Hematopoietic multipotent progenitor cell treated with erythropoietin and hydrocortisone succinate and interleukin-3 and kit ligand, for 4 days (in vitro differentiated cells): ENCODE measurements around the gene GRHL3.
"Not testable (repeated sequence)": the region's sequence is repeated elsewhere in the genome, so short reads cannot be mapped to it uniquely, and the experiment has no call there.

Source experiments
- DNase-seq: peaks from one replicate; pipeline ENCODE4 v3.0.0-alpha.2; 2015

Gene GRHL3

DNA sequence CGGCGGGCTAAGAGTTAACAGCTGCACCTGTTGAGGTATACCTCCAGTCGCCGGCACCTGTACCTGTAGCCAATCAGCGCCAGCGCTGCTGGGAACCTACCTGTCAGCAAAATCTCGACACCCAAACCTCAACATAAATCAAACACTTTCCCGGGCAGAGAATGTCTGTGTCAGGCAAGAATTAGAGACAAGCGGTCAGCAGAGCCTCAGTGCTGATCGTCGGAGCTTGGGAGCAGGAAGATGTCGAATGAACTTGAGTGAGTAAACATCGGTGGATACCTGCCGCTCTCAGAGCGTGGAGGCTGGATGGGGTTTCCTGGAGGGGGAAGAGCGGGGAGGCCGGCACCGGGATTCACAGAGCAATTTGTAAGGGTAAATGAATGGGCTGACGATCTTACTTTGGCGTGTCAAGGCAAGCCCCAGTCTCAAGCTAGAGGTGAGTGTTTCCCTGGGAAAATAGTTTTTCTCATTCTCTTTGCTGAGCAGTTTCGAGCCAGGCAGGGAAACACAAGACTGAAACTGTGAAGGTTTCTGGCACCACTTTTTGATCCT, at the start of gene GRHL3:
GRHL3 (plus strand) TSS at position 46 of the 552 bp plus-strand sequence; CDS start at position 241, 195 bp downstream.
- no peak for DNase-seq

DNA sequence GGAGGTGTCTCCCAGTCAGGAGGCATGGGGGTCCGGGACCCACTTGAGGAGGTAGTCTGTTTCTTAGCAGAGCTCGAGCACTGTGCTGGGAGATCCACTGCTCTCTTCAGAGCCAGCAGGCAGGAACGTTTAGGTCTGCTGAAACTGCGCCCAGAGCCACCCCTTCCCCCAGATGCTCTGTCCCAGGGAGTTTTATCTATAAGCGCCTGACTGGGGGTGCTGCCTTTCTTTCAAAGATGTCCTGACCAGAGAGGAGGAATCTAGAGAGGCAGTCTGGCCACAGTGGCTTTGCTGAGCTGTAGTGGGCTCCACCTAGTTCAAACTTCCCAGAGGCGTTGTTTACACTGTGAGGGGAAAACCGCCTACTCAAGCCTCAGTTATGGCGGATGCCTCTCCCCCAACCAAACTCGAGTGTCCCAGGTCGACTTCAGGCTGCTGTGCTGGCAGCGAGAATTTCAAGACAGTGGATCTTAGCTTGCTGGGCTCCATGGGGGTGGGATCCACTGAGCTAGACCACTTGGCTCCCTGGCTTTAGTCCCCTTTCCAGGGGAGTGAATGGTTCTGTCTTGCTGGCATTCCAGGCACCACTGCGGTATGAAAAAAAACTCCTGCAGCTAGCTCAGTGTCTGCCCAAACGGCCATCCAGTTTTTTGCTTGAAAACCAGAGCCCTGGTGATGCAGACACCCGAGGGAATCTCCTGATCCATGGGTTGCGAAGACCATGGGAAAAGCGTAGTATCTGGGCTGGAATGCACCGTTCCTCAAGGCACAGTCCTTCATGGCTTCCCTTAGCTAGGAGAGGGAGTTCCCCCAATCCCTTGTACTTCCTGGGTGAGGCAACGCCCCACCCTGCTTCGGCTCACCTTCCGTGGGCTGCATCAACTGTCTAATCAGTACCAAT, 44.7 kb upstream of the GRHL3 start:
- DNase-seq, result not testable (repeated sequence)

DNA sequence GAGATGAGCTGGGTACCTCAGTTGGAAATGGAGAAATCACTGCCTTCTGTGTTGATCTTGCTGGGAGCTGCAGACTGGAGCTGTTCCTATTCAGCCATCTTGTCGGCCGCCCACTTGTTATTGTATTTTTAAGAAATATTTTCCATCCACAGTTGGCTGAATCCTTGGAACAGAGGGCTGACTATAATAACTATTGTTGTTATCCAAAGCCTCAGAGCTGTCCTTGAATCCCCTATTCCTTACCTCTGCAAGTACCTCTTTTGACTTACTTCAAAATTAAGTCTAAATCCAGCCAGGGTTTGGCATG, 44.1 kb upstream of the GRHL3 start:
- DNase-seq, result no peak

DNA sequence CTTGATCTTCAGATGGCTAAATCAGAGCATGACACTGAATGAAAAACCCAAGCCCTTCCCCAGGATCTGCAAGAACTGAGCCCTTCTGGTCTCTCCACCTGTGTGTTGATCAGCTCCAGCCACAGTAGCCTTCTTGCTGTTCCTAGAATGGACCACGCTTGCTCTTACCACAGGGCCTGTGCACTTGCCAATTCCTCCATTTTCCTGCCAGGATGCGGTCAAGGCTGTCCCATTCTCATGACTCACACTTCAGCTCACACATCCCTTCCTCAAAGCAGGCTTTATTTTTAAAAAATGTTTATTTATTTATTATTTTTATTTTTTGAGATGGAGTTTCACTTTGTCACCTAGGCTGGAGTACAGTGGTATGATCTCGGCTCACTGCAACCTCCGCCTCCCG, 43.6 kb upstream of the GRHL3 start:
- no peak for DNase-seq

DNA sequence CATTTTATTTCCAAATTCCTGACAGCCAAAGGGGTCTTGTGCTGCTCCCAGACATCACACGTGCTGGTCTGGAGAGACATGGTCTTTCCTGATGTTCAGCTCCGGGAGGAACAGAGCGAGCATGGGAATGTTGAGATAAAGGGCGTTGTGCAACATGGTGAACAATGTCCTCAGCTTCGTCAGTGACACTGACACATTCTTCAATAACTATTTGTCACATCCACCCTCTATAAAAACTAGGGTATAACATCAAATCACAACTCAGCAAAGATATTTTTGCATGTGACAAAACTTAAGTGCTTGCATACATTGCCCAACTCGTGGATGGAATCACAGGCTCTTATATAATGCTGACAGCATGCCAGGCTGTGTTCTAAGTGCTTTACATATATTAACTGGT, 42.4 kb upstream of the GRHL3 start:
- DNase-seq, result no peak

DNA sequence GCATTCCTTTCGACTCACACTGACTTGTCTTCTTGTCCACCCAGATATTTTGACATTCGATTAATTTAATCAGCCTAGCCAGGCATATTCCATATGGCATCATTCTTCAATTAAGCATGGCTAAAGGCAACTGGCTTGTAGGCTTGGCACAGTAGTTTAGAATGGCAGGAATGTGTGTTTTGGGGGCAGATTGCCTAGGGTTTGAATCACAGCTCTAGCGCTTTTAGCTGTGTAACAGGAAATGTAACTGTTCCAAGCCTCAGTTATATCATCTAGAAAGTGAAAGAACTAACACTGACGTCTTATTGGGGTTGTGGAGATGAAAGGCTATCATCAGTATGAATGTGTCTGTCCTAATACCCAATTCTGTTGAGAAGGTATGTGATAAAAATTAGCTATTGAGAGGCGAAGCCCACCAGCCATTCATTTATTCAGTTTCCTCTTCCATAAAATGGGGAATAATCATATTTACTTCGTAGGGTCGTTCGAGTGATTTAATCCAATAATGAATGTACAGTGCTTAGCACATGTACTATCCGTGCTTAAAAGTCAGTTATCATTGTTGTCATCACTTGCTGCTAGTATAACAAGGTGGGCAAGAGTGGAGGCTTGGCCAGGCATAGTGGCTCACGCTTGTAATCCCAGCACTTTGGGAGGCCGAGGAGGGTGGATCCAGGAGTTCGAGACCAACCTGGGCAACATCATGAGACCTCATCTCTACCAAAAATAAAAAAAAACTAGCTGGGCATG, 41.6 kb upstream of the GRHL3 start:
- no peak for DNase-seq

DNA sequence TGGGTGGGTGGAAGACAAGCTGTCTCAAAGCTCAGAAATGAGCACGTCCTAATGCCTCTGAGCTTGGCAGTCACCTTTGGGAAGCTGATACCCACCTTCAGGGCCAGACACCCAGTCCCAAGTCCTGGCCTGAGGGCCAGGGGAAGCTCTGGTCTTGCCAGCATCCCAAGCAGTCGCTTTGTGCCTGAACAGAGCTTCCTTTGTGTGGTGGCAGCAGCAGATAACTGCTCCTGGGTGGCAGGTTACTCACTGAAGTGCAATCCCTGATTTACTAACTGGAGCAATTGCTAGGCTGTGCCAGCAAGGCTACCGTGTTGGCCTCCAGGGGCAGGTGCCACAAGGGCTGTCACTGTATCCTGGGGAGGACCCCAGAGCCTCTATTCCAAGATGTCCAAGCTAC, 40.4 kb upstream of the GRHL3 start:
- DNase-seq, result no peak

DNA sequence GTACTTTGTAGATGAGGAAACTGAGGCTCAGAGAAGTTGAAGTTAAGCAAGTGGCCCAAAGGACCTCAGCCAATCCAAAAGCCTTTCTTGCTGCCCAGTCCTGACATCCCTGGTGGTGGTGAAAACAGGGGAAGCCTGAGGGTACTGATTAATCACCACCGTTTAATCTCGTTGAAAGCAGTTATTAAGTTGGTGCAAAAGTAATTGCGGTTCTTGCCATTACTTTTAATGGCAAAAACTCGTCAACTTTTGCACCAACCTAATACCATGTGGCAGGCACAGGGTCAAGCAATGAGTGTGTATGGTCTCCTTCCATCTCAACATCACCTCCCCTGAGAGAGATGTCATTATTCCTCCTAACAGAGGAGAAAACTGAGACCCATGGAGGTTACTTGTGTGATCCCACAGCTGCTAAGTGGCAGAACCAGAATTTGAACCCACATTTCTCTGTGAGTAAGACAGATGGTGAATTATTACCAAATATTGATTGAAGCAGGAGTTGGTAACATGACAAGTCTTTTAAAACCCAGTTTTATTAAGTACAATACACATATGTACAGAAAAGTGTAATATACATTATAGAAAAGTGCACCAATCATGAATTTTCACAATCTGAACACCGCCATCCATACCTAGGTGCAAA, 39.4 kb upstream of the GRHL3 start:
- no peak for DNase-seq

DNA sequence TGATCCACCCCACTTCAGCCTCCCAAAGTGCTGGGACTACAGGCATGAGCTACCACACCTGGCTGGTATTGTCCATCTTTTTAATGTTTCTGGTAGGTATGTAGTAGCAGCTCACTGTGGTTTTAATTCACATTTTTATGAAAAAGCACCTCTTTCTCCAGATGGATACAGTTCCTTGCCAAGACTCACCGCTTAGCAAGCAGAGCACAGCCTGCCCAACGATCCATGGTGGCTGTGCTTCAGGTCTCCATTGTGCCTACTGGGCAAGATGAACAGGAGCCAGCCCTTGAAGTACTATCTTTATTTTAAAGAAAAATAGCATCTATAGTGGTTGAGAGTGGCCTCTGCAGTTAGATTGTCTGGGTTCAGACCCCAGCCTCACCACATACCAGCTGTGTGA, 37.6 kb upstream of the GRHL3 start:
- no peak for DNase-seq

DNA sequence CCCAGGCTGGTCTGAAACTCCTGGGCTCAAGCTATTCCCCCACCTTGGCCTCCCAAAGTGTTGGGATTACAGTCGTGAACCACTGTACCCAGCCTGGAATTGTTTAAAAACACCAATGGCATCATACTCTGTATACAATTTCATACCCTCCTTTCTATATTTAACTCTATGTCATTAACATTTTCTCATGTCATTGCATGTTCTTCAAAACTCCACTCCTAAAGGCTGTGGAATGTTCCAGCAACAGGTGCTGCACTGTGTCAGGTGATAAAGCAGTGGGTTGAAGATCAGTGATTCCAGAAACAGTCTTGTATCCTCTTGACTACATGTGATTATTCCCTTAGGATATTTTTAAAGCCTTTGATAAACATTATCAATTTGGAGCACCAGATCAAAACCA, 36.7 kb upstream of the GRHL3 start:
- DNase-seq, result no peak

DNA sequence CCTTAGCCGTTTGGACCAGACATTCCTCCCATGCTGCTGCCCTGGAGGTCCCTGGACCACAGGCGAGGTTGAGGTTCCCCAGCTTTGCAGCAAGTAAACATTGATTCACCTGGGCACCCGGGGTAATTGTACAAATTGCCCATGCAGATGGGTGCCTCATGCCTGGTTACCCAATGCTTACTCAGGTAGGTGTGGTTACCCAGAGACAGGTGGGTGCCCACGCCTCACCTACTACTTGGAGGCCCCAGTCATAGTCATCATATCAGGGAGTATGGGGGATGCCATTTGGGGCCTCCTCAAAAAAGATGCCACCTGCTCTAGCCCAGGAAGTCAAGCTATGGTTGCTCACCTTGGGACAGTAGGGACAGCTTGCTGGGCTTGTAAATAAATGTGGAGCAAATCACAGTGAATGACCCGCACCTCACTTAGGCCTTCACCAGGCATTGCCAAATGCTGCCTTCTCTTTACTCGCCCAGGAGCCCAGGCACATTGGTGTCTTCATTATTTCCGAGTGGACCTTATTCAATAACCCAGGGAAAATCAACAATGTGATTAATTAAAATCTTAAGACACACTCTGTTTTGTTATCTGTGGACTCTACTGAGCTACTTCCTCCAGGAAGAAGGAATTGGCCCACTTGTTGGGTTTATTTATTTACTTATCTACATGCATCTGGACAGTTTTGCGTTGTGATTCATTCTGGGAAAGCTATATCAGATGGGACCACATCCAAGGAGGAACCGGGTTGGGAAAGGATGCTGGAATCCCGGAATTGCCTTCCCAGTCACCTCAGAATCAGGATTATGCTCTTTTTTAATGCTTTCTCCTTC, 35.6 kb upstream of the GRHL3 start:
- DNase-seq, result no peak

DNA sequence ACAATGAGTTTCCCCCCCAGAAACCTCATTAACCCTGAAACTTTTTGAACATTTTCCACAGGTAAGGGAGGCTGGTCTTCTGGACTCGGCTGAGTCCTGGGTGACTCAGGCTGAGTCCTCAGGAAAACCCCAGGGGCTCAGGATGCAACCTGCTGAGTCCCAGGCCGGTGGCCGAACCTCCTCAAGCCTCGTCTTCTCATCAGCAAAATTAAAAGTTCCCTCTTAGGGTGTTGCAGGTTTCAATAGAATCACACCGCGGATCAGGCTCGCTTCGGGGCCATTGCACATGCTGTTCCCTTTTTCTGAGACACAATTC, 35.0 kb upstream of the GRHL3 start:
- no peak for DNase-seq

DNA sequence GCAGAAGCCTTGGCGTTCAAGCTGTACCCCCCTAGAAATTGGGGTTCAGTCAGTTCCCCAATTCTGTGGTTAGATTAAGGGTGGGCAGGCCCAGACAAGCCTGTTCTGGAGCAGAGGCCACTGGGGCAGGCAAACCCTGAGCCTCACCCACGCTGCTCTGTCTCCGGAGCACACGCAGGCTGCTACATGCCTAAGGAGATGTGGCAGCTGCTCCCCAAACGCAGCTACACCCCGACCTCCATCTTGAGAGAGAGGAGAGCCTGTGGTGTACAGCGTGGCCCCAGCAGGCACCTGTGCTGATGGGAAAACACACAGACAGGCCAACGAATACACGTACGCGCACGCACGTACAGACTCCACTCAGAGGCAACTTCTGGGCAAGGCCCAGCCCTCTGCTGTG, 33.9 kb upstream of the GRHL3 start:
- no peak for DNase-seq

DNA sequence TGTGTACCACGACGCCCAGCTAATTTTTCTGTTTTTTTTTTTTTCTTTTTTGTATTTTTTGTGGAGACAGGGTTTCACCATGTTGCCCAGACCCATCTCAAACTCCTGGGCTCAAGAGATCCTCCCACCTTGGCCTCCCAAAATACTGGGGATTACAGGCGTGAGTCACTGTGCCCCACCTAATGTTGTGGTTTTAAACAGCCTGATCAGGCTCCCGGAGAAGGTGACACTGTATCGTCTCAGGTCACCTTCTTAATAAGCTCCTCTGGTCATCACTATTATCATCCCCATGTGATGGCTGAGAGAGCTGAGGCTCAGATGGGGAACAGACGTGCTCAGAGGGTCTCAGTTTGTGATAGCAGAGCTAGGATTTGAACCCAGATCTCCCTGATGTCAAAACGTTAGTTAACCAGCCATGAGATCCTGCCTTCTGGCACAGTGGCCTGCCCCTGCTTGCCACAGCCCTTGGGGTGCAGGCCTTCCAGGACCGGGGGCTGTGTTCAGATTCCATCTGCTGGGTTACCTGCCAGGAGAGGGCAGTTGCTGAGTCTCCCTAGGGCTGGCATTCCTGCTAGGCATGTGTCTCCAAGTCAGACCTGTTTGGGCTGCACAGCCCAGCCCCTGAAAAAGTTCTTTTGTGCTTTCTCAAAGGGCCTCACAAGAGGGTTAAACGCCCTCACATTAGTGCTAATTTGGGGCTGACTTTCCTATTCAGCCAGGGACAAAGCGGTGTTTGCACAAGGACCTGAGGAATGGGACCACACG, 32.7 kb upstream of the GRHL3 start:
- DNase-seq, result no peak

DNA sequence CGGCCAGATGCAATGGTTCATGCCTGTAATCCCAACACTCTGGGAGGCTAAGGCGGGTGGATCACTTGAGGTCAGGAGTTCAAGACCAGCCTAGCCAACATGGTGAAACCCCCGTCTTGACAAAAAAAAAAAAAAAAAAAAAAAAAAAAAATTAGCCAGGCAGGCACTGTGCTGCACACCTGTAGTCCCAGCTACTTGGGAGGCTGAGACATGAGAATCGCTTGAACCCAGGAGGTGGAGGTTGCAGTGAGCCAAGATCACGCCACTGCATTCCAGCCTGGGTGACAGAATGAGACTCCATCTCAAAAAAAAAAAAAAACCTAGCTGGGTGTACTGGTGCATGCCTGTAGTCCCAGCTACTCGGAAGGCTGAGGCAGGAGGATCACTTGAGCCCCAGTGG, 31.4 kb upstream of the GRHL3 start:
- not testable (repeated sequence) for DNase-seq

DNA sequence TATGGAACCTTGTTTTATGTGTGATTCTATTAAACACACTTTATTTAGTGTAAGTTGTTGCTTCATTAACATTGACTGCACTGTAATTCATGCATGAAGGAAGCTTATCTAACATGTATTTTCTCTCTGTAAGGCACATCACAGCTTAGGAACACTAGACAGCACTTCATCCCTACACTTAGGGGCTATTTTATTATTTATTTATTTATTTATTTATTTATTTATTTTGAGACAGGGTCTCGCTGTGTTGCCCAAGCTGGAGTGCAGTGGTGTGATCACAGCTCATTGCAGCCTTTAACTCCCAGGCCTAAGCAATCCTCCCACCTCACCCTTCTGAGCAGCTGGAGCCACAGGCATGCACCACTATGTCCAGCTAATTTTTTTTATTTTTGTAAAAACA, 30.7 kb upstream of the GRHL3 start:
- no peak for DNase-seq

DNA sequence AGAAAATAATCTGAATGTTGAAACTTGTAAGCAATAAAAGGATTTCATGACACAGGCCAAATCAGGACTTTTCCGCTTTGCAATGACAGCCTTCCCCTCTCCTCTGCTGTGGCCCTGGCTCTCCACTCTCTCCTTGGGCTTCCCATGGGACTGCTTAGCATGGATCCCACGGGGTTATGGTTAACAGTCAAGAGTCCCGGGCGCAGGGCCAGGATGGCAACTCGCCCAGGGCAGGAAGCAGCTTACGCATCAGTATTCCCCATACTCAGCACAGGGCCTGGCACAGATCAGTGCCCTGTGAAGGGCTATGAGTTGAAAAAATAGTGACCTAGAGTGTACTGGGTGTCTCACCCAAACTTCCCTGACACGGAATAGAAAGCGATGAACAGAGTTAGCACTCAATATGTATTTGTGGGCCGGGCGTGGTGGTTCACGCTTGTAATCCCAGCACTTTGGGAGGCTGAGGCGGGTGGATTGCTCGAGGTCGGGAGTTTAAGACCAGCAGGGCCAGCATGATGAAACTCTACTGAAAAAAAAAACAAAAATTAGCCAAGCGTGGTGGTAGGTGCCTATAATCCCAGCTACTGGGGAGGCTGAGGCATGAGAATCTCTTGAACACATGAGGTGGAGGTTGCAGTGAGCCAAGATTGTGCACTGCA, 29.1 kb upstream of the GRHL3 start:
- DNase-seq, result no peak

DNA sequence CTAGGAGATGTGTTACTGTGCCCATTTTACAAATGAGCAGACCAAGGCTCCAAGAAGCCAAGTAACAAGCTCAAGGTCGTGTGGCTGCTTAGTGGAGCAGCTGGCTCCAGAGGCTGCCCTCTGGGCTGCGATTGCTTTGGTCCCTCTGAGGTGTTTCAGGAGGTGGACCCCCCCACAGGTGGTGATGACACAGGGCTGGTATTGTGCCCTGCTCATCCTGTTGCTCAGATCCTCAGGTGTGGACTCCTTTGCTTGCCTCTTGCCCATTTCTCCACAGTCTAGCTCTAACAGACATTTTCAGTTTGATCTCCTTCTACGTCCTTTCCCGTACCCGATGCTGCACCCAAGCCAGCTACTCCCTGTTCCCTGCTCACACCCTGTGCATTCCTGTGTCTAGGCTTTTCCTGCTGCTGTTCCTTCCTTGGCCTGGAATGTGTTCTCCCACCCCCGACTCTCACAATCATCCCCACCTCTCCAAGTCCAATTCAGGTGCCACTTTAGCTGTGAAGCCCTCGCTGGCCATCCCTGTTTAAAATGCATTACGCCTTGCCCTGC, 28.1 kb upstream of the GRHL3 start:
- no peak for DNase-seq

DNA sequence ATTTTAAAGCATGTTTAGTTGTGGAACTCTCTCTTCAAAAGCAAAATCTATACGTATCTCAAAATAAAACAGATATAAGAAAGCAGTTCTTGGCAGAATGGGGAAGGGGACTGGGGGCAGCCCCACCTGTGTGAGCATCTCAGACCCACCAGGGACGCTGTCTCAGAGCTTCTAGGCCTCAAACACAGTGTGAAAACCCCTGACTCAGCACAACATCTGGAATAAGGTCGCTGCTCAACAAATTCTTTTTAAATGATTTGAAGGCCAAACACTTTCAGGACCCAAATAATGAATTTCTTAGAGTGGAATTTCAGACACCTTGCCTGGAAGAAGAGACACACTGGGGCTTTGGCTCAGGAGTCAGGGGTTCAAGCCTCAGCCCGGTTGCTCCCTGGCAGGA, 27.1 kb upstream of the GRHL3 start:
- no peak for DNase-seq

DNA sequence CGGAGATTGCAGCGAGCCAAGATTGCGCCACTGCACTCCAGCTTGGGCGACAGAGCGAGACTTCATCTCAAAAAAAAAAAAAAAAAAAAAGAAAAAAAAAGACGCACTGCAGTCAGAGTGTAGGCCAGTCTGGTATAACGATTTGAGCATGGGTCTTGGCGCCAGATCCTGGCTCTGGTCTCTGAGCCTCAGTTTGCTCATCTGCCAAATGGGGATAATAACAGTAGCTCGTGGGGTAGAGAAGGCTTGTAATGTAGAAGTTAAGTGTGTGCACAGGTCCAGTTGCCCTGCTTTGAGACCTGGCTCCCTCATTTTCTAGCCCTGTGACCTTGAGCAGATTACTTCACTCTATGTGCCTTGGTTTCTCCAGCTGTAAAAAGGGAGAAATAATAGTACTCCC, 26.3 kb upstream of the GRHL3 start:
- no peak for DNase-seq
